ENCODE results near the gene TUBA3E.
"Not testable (repeated sequence)": the region's sequence is repeated elsewhere in the genome, so short reads cannot be mapped to it uniquely, and the experiment has no call there.

TUBA3E gene

DNA sequence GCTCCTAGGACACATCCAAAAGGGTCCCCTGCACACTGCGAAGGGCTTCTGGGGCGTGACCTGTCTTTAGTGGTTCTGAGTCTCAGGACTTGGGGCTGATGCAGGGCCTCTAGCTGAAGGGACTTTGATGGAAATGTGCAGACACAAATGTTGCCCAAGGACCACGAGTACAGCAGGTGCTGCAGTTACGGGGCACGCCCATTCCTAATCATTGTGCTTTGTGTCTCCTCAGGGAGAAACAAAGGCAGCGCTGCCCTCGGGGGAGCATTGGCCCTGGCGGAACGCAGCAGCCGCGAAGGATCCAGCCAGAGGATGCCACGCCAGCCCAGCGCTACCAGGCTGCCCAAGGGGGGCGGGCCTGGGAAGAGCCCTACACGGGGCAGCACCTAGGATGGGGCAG is 8.0 kb downstream of the TUBA3E start:
- no peak for DNase-seq

GRCh38 chr2:130188958-130189357 is 9.3 kb downstream of the TUBA3E start:
- DNase-seq = not testable (repeated sequence)

- DNase-seq = not testable (repeated sequence)
Measured at GRCh38 chr2:130187859-130188792, 10.1 kb downstream of the TUBA3E start.

DNA sequence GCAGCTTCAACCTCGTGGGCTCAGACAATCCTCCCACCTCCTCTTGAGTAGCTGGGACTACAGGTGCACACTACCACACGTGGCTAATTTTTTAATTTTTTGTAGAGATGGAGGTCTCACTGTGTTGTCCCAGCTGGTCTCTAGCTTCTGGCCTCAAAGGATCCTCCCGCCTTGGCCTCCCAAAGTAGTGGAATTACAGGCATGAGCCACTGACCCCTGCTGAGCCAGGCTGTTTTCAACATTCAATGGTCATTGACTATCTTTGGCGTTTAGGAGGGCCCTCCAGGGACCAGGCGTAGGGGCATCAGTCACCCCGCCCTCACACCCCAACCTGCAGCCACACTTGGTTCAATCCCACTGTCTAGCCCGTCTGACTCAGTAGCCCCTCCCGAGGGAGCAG is 11.0 kb downstream of the TUBA3E start:
- no peak for DNase-seq

GRCh38 chr2:130186391-130186790 is 11.8 kb downstream of the TUBA3E start:
- DNase-seq = no peak

DNA sequence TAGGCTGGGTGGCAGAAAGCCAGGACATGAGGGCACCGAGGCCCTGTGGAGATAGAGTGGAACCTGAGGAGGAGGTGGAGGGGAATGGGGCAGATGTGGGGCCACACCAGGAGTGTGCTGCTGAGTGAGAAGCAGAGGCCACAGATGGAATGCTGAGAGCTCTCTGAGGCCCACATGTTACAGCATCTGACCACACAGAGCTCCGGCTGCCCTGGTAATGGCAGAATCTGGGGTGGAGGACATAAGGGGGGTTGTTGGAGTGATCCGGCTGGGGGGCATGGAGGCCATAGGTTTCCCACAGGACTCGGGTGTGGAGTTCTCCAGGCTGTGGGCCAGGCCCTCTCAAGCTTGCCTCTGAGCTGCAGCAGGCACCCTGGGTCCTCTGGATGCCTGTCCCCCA is 12.3 kb downstream of the TUBA3E start:
- DNase-seq = no peak

- no peak for DNase-seq
Measured at GRCh38 chr2:130185436-130185835, 12.8 kb downstream of the TUBA3E start.

DNA sequence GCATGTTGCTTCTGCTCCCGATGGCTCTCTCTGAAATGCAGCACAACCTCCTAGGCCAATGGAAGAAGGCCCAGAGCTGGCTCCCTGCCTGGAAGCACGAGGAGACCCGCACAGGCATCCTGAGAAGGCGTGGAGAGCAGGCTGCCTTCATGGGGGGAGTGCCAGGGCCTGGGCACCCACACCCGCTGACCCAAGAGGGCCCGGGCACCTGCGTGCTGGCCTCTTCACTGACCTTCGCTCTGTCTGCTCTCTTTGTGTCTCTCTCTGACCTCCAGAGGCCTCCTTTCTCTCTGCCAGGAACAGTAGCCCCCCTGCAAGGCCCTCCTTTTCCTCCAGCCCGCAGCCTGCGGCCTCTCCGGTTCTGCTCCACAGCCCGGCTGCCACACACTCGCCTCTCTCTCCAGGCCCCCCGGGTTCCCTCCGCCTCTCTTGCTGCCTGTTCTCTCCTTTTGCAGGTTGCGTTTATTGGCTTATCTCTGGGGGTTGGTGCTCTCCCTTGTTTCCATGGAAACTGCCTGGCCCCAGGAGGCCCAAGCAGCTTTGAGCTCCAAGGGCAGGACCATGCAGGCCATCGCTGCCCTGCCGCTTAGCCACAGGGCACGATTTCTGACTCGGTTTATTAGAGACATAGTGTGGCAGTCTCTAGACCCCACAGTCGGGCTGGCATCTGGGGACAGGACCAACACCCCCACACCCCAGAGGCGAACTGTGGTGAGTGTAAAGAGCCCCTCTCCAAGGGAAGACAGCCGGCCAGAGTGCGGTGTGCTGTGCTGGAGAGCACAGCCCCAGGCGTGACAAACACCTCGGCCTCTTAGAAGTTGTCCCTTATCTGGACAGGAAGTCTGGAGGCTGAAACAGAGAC is 14.5 kb downstream of the TUBA3E start:
- DNase-seq = no peak

DNA sequence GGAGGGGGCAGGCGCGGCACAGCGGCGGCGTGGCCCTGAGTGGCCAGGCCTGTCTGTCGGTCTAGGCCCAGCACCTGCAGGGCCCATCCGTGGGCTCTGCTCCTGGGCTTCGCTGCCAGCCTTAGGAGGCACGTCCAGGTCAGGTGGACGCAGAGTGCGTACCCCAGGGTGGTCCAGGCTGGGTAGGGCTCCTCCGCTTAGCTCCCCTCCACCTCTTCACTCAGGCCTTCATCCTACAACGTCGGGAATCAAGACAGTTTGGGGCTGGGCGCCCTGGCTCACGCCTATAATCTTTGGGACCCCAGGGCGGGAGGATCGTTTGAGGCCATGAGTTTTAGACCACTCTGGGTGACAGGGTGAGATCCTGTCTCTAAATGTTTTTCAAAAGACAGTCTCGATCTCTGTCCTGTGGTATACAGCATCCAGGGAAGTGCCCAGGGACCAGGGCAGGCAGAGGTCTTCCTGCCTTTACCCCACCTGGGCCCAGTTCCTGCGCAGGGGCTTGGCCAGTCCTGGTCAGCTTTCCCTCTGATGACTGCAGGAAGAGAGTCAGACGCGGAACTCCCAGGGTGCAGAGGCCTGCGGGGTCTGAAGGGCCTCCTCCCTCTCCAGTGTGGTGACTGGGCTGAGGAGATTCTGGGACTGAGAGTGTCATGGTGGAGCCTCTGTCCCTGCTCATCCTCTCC is 15.3 kb downstream of the TUBA3E start:
- not testable (repeated sequence) for DNase-seq

GRCh38 chr2:130181880-130182682 is 16.2 kb downstream of the TUBA3E start, which contains the start of gene MZT2B:
Gene MZT2B (plus strand): TSS chr2:130182262. CDS start chr2:130182283, 21 bp downstream.
- peak; percentile 80 to 98 (median 90) for DNase-seq

DNA sequence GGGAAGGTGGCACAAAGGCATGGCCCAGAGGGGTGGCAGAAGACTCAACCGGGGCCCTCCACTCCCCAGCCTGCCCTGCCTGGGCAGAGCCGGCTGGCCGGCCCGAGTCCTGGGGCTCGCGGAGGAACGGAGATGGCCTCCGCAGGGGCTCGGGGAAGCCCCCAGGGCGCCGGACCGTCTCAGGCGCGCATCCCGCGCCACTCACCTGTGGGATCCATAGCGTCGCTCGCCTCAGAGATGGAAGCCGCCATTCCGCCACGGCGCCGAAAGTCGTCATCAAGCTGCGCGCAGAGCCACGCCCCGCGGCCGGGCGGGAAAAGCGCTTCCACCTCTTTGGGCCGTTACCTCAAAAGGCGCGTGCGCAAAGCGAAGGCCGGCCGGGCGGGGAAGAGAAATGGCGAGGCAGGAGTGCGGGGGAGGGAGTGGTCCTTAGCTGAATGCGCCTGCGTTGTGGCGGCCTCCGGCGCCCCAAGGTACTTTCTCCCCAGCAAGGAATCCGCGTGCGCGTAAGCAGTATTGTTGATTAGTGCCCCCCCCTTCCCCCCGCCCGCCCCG is 16.8 kb downstream of the TUBA3E start, which contains the start of gene SMPD4:
SMPD4 (minus strand) TSS at position 278 of the 555 bp plus-strand sequence. CDS start 5,010 bp downstream, outside the sequence.
- peak; percentile 95 to 98 (median 97) for DNase-seq

DNA sequence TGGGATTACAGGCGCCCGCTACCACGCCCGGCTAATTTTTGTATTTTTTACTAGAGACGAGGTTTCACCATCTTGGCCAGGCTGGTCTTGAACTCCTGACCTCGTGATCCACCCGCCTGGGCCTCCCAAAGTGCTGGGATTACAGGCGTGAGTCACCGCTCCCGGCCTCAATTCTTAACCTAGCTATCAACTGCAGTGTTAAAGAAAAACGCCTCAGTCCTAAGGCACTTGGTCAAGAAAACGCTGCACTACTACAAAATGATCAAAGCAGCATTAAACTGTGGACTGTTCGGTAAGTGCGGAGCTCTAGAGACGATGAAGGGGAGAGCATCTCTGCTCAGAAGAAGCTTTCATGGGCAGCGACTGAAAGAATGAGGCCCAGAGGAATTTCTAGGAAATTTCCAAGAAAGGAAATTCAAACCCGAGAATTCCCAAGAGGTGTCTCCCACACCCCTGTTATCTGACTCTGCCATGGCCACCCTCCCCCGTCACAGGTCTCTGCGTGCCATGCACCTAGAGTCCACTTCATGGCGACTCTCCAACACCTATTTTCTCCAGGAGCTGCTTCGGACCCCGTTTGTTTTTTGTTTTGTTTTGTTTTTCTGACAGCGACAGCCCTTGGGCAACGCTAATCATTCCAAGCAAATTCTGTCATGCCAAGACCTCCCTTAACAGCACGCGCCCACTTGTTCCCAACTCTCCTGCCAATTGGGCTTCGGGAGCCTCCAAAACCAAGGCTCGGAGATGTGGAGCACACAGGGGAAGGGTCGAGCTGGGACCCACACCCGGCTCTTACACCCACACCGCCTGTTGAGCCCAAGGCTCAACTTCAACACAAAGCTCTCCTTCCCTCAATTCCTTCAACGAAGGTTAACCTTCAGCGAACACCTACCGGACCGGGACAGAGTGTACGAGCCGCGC is 17.6 kb downstream of the TUBA3E start:
- DNase-seq = not testable (repeated sequence)

DNA sequence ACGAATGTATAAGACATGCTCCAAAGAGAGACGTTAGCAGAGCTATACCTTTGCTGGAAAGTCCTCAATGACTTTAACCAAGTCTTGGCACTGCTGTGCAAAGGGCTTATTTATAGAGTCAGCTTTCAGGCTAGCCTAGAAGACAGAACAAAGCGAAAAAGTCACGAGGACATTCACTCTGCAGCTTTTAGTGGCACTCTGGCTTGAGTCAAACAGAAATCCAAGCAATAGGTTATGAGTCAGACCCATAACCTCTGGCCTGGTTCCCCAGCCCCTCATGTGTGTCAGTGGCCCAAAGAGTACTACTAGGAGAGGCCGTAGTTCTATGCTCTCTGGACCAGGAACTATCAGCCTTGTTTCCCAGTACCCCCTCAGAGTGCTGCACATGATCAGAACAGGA is 23.4 kb downstream of the TUBA3E start:
- DNase-seq = not testable (repeated sequence)

GRCh38 chr2:130169896-130170295 is 28.3 kb downstream of the TUBA3E start:
- no peak for DNase-seq

DNA sequence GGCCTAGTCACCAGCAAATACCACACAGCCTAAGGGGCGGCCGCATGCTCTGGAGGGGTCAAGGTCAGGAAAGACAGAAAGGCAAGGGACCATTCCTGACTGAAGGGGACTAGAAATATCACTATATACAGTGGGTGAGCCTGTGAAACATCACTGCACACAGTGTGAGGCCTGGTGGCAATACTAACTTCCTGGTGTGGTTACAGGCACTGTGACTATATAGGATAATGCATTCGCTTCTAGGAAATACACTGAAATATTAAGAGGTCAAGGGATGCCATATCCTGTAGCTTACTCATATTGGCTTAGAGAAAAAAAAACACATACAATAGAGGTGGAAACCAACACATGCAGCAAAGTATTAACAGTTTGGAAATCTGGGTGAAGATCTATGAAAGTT is 29.1 kb downstream of the TUBA3E start:
- DNase-seq = not testable (repeated sequence)

DNA sequence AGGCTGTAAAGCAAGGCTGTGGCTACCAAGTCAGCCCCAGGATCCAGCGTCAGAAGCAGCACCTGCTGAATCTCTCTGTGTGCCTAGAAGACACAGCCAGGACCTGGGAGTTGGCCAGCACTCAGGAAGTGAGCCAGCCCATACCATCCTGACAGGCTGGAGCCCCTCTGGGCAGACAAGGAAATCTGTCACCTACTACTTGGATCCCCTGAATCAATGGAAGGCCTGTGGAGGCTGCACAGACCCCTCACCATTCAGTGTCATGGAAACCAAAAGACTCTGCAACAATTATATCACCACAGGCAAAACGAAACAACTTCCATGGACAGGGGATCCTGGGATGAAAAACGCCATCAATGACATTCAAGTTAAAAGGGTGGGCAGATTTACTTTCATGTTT is 31.6 kb downstream of the TUBA3E start:
- not testable (repeated sequence) for DNase-seq

- DNase-seq = no peak
Measured at GRCh38 chr2:130165293-130166016, 32.8 kb downstream of the TUBA3E start.

- no peak for DNase-seq
Measured at GRCh38 chr2:130162968-130163367, 35.3 kb downstream of the TUBA3E start.

DNA sequence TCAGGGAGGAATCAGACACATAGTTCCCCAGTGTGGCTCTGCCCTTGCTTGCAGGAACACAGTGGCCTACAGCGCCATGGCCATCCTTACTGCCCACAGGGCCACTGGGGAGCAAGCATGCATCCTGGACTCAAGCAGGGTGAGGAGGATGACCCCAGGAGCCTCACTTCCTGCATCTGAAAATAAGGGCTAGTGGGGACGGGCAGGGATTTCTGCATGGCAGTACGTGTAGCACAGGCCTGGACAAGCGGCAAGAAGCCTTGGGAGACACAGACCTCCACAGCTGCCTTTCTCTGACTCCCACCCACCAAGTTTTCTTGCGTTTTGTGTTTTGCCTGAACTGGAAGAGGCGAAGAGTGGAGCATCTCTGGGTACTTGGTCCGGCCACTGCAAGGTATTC is 35.8 kb downstream of the TUBA3E start:
- not testable (repeated sequence) for DNase-seq
